Panc1 (cell line): Measurements from ENCODE around the gene IL22RA1. TPM values are rescaled to one million over a fixed set of nuclear protein-coding genes. Genes with fewer than 3 reads are reported as not detected.

ENCODE experiments used
- ATAC-seq: fragments of 200-7000 bp; cut with Tn5 transposase; 2 replicates; pipeline ENCODE4 v1.9.1; 2020; ENCODE audit warnings: mild to moderate bottlenecking, moderate library complexity
- BruUV-seq: library from RNA; stranded (reverse); fragments of 400-500 nt; replicated peaks from 2 replicates; lab custom pipeline; 2021; lab: Mats Ljungman, UMichigan
- CTCF ChIA-PET: fragments of 300-600 bp; sonication (Branson Sonifier 250); formaldehyde crosslinking; loops from one replicate; lab custom pipeline; 2022; ENCODE audit warnings: antibody characterized with exemption; lab: Charles Lee
- POLR2A ChIA-PET: fragments of 300-600 bp; sonication (Branson Sonifier 250); formaldehyde crosslinking; loops from one replicate; lab custom pipeline; 2022; ENCODE audit warnings: antibody characterized with exemption; lab: Charles Lee
- DNase-seq: peaks from one replicate; pipeline ENCODE4 v3.0.0-alpha.2; 2010; ENCODE audit warnings: low read depth, low spot score
- H3K27ac ChIP-seq: 2 replicates; pipeline ENCODE4 v1.5.1; 2011; ENCODE audit warnings: mild to moderate bottlenecking, low read length, inconsistent platforms
- H3K27me3 ChIP-seq: fragments of 200-500 bp; sonication (Bioruptor generic); 2 replicates; pipeline ENCODE4 v1.6.0; 2014; ENCODE audit warnings: low read length, inconsistent platforms; ENCODE audit not compliant: control insufficient read depth, insufficient read depth
- H3K36me3 ChIP-seq: fragments of 200-500 bp; sonication (Bioruptor generic); 2 replicates; pipeline ENCODE4 v1.5.1; 2014; ENCODE audit warnings: inconsistent platforms, mild to moderate bottlenecking, low read length, moderate library complexity; ENCODE audit not compliant: control insufficient read depth, insufficient read depth
- H3K4me1 ChIP-seq: 2 replicates; pipeline ENCODE4 v1.5.1; 2011; ENCODE audit warnings: inconsistent platforms, mild to moderate bottlenecking, low read length, moderate library complexity; ENCODE audit not compliant: control insufficient read depth, insufficient read depth
- H3K4me3 ChIP-seq, 2 experiments: 2 replicates each; pipeline ENCODE4 v1.5.1; 2011 to 2012; ENCODE audit warnings: low read depth in 2 of 2, low read length in 2 of 2, mild to moderate bottlenecking in 2 of 2, inconsistent platforms in 1 of 2, moderate library complexity in 1 of 2
- H3K9me3 ChIP-seq: fragments of 200-500 bp; sonication (Bioruptor generic); 2 replicates; pipeline ENCODE4 v1.5.1; 2014; ENCODE audit warnings: low read depth, mild to moderate bottlenecking, inconsistent platforms, low read length, moderate library complexity; ENCODE audit not compliant: control insufficient read depth, insufficient read depth
- CTCF ChIP-seq: fragments of 450-650 bp; IDR thresholded peaks from 2 replicates; pipeline ENCODE4 v1.5.1; 2017; ENCODE audit warnings: mild to moderate bottlenecking
- POLR2AphosphoS5 ChIP-seq: IDR thresholded peaks from 2 replicates; pipeline ENCODE4 v1.6.1; 2012; ENCODE audit warnings: mild to moderate bottlenecking, low read depth, low read length, moderate library complexity
- REST ChIP-seq, 2 experiments: IDR thresholded peaks; 2 replicates each; pipeline ENCODE4 v1.6.1; 2011 to 2012; ENCODE audit warnings: low read depth in 2 of 2, control low read depth in 1 of 2, low read length in 1 of 2, mild to moderate bottlenecking in 1 of 2, moderate library complexity in 1 of 2; ENCODE audit not compliant: insufficient read depth in 1 of 2
- SIN3A ChIP-seq: IDR thresholded peaks from 2 replicates; pipeline ENCODE4 v1.6.1; 2012; ENCODE audit warnings: low read depth, mild to moderate bottlenecking, low read length, moderate library complexity, borderline replicate concordance; ENCODE audit not compliant: insufficient read depth
- TCF7L2 ChIP-seq: IDR thresholded peaks from 2 replicates; pipeline ENCODE4 v1.6.1; 2011; ENCODE audit warnings: mild to moderate bottlenecking, low read depth, low read length, inconsistent platforms
- in situ Hi-C: cut with HindIII; loops from 2 replicates; pipeline ENCODE4 v1.10.0; 2016; ENCODE audit warnings: low sequenced_read_pairs, low pct_unique_long_range_greater_than_20kb
- intact Hi-C: fragments of 100-400 bp; cut with micrococcal nuclease; formaldehyde crosslinking; loops from one replicate; pipeline ENCODE4 v1.10.0; 2022; ENCODE audit not compliant: unreplicated experiment
- total RNA-seq: library from RNA; stranded (reverse); gene quantifications from one replicate; pipeline ENCODE4 v1.2.1, GENCODE V29; 2021; ENCODE audit not compliant: unreplicated experiment

Gene IL22RA1
- total RNA-seq, 1 experiment from 2014 or later, result 1.1 TPM

- in situ Hi-C loops, result no loop called here
- ChIA-PET POLR2A (no interaction called here), CTCF (no interaction called here)
- Histone ChIP-seq H3K27me3 (no peaks in the 10 kb centered on the region), H3K4me1 (no peaks in the 10 kb centered on the region; the same call in 1 of the 2 replicates), H3K27ac (no peak overlapping the region), H3K9me3 (no peaks in the 10 kb centered on the region), H3K36me3 (no peaks in the 10 kb centered on the region), H3K4me3 (no peak overlapping the region)
- intact Hi-C loops, result no loop called here
- TF ChIP-seq POLR2AphosphoS5, result no peak
- TF ChIP-seq TCF7L2, result no peak
- TF ChIP-seq CTCF, result no peak
- TF ChIP-seq SIN3A, result no peak
- DNase-seq (no peak), ATAC-seq (no peak)
- BruUV-seq, result no TSS peak
These were observed 41.8 kb downstream of the IL22RA1 start for GRCh38 chr1:24100945-24101737.

GRCh38 chr1:24098943-24099638 lies 43.8 kb downstream of the IL22RA1 start:
- H3K9me3 ChIP-seq, result no peaks in the 10 kb centered on the region
- CTCF ChIA-PET, result interaction anchor here (0.7 kb wide), 1 partner anchor 12 kb away, joined by 3 read pairs; no protein-coding TSS in a partner anchor
- in situ Hi-C loops (no loop called here), intact Hi-C loops (no loop called here)
- no peaks in the 10 kb centered on the region for H3K27me3 ChIP-seq
- no peak overlapping the region for H3K27ac ChIP-seq
- ATAC-seq, result no peak
- H3K4me3 ChIP-seq, result no peak overlapping the region
- no TSS peak for BruUV-seq
- H3K4me1 ChIP-seq, result no peaks in the 10 kb centered on the region
- TF ChIP-seq POLR2AphosphoS5 (no peak), TCF7L2 (no peak), CTCF (no peak), SIN3A (no peak), REST (IDR thresholded peaks at IDR 0.05; ENCODE audit: insufficient read depth in 1 of 2, low read depth in 2 of 2, low read length in 1 of 2) (no peak)
- POLR2A ChIA-PET, result interaction anchor here (0.6 kb wide), 1 partner anchor 53 kb away, joined by 8 read pairs; no protein-coding TSS in a partner anchor
- no peaks in the 10 kb centered on the region for H3K36me3 ChIP-seq
- no peak for DNase-seq
